Kidney epithelial cell (primary cell): ENCODE measurements around the gene YWHAH. TPM values are rescaled to one million over a fixed set of nuclear protein-coding genes. Genes with fewer than 3 reads are reported as not detected.

Experiments
- DNase-seq: peaks from one replicate; pipeline ENCODE4 v3.0.0-alpha.2; 2010; ENCODE audit warnings: low read depth
- H3K27me3 ChIP-seq: 2 replicates; pipeline ENCODE4 v1.6.0; 2011; ENCODE audit warnings: low read length; ENCODE audit not compliant: control insufficient read depth, insufficient read depth
- H3K36me3 ChIP-seq: 2 replicates; pipeline ENCODE4 v1.5.1; 2011; ENCODE audit warnings: low read length; ENCODE audit not compliant: control insufficient read depth, insufficient read depth
- H3K4me3 ChIP-seq: 2 replicates; pipeline ENCODE4 v1.5.1; 2011; ENCODE audit warnings: low read depth, mild to moderate bottlenecking, control low read depth, low read length
- CTCF ChIP-seq: IDR thresholded peaks from 2 replicates; pipeline ENCODE4 v1.5.1; 2011; ENCODE audit warnings: mild to moderate bottlenecking, moderate library complexity, low read length, control low read depth, inconsistent platforms; ENCODE audit not compliant: insufficient read depth, poor library complexity, severe bottlenecking
- total RNA-seq: library from RNA; depleted of rRNA; stranded (reverse); fragments of >200 nt; gene quantifications from 2 replicates; pipeline ENCODE4 v1.2.3, GENCODE V29; 2015

YWHAH gene
- total RNA-seq, 1 donor from 2014 or later = 183 TPM

DNA sequence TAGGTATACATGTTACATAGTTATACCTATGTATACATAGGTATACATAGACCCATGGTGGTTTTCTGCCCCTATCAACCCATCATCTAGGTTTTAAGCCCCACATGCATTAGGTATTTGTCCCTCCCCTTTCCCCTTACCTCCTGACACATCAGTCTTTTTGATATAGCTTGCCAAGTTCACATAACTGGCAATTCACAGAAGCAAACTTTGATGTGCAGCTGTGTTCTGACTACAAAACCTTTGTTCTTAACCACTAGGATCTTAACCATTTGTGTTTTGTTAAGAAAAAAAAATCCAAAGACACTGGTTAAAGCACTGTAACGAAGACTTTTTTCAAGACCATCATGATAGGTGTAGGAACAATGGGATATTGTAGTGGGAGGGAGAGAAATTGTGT, 55.8 kb downstream of the YWHAH start:
- Histone ChIP-seq H3K4me3 (no peak overlapping the region), H3K36me3 (no peaks in the 10 kb centered on the region), H3K27me3 (no peaks in the 10 kb centered on the region)
- TF ChIP-seq CTCF = no peak
- no peak for DNase-seq

DNA sequence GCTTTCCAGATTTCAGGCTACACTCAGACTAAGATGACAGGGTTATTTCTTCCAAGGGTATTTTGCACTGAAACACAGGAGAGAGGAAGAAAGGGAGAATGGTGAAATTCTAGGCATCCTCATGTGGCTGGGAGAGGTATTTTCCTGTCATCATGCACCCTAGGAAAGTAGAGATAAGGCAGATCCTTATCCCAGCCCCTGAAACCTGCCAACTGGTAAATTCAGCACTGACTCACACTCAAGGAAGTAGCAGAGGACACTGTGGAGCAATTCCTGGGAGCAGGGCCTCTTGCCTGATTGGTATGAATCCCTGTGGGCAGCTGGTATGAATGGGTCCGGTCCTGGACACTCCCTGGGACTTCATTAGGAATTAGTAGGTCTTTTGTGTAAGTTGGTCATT, 61.1 kb downstream of the YWHAH start:
- no peaks in the 10 kb centered on the region for H3K27me3 ChIP-seq
- no peak for TF ChIP-seq CTCF
- no peaks in the 10 kb centered on the region for H3K36me3 ChIP-seq
- no peak overlapping the region for H3K4me3 ChIP-seq
- DNase-seq = peak; percentile 12

Other genes starting within 250 kb of the YWHAH start
- gene PRR14L, start 194.4 kb upstream of the YWHAH start, total RNA-seq = 22.0 and 23.6 TPM in 2 replicates
- 10.3 and 13.6 TPM in 2 replicates for gene DEPDC5, start 190.5 kb upstream of the YWHAH start, total RNA-seq
- 0.38 and 0.55 TPM in 2 replicates for gene SLC5A1, start 98.7 kb downstream of the YWHAH start, total RNA-seq
- gene C22orf42, start 214.8 kb downstream of the YWHAH start, total RNA-seq = not detected in 2 replicates